Mesendoderm (in vitro differentiated cells): ENCODE results near the gene PLB1.

Experiments used
- DNase-seq: peaks from one replicate; pipeline ENCODE4 v3.0.0; 2013
- H2AK5ac ChIP-seq: 2 replicates; pipeline ENCODE4 v1.6.1; 2013; ENCODE audit warnings: low read length, inconsistent platforms
- H2BK120ac ChIP-seq: 2 replicates; pipeline ENCODE4 v1.6.1; 2013; ENCODE audit warnings: low read depth, mild to moderate bottlenecking, low read length, moderate library complexity, mixed read lengths
- H2BK15ac ChIP-seq: replicated peaks from 2 replicates; pipeline ENCODE4 v1.6.1; 2013; ENCODE audit warnings: low read depth, mild to moderate bottlenecking, moderate library complexity
- H2BK5ac ChIP-seq: 2 replicates; pipeline ENCODE4 v1.6.1; 2013; ENCODE audit warnings: low read length, inconsistent platforms
- H3K18ac ChIP-seq: 2 replicates; pipeline ENCODE4 v1.6.1; 2013; ENCODE audit warnings: mild to moderate bottlenecking, low read length, mixed read lengths
- H3K23ac ChIP-seq: one replicate; pipeline ENCODE4 v1.6.1; 2013; ENCODE audit warnings: low read length
- H3K27ac ChIP-seq: 2 replicates; pipeline ENCODE4 v1.5.1; 2013; ENCODE audit warnings: low read depth, mild to moderate bottlenecking, inconsistent platforms, low read length, moderate library complexity
- H3K27me3 ChIP-seq: 2 replicates; pipeline ENCODE4 v1.6.1; 2013; ENCODE audit warnings: low read length, control low read depth, mild to moderate bottlenecking, inconsistent platforms; ENCODE audit not compliant: insufficient read depth, poor library complexity
- H3K36me3 ChIP-seq: 2 replicates; pipeline ENCODE4 v1.6.1; 2013; ENCODE audit warnings: low read length, inconsistent platforms; ENCODE audit not compliant: control insufficient read depth, insufficient read depth
- H3K4ac ChIP-seq: one replicate; pipeline ENCODE4 v1.6.1; 2013; ENCODE audit warnings: low read depth, mild to moderate bottlenecking, low read length, moderate library complexity
- H3K4me1 ChIP-seq: 2 replicates; pipeline ENCODE4 v1.6.1; 2013; ENCODE audit warnings: low read depth, low read length, inconsistent platforms; ENCODE audit not compliant: control insufficient read depth
- H3K4me2 ChIP-seq: 2 replicates; pipeline ENCODE4 v1.6.1; 2013; ENCODE audit warnings: low read length
- H3K4me3 ChIP-seq: 2 replicates; pipeline ENCODE4 v1.5.1; 2013; ENCODE audit warnings: mild to moderate bottlenecking, low read length
- H3K56ac ChIP-seq: one replicate; pipeline ENCODE4 v1.6.1; 2013; ENCODE audit warnings: low read length
- H3K79me1 ChIP-seq: 2 replicates; pipeline ENCODE4 v1.6.1; 2013; ENCODE audit warnings: low read length, inconsistent platforms
- H3K79me2 ChIP-seq: 2 replicates; pipeline ENCODE4 v1.6.1; 2013; ENCODE audit warnings: mild to moderate bottlenecking, low read length; ENCODE audit not compliant: control insufficient read depth, insufficient read depth
- H3K9ac ChIP-seq: 2 replicates; pipeline ENCODE4 v1.6.1; 2013; ENCODE audit warnings: low read length, inconsistent platforms
- H4K5ac ChIP-seq: one replicate; pipeline ENCODE4 v1.6.1; 2013; ENCODE audit warnings: low read length
- H4K8ac ChIP-seq: one replicate; pipeline ENCODE4 v1.6.1; 2013; ENCODE audit warnings: low read depth, mild to moderate bottlenecking, control low read depth, low read length, moderate library complexity
- WGBS: extraction: QIAGEN DNeasy Blood & Tissue Kit; methylation state at CpG from one replicate; pipeline ENCODE4 v1.1.7; 2013; ENCODE audit warnings: low lambda C conversion rate, missing lambda C conversion rate; ENCODE audit not compliant: insufficient coverage; ENCODE audit errors: extremely low coverage; 5-methylcytosine and 5-hydroxymethylcytosine counted together

PLB1 gene

DNA sequence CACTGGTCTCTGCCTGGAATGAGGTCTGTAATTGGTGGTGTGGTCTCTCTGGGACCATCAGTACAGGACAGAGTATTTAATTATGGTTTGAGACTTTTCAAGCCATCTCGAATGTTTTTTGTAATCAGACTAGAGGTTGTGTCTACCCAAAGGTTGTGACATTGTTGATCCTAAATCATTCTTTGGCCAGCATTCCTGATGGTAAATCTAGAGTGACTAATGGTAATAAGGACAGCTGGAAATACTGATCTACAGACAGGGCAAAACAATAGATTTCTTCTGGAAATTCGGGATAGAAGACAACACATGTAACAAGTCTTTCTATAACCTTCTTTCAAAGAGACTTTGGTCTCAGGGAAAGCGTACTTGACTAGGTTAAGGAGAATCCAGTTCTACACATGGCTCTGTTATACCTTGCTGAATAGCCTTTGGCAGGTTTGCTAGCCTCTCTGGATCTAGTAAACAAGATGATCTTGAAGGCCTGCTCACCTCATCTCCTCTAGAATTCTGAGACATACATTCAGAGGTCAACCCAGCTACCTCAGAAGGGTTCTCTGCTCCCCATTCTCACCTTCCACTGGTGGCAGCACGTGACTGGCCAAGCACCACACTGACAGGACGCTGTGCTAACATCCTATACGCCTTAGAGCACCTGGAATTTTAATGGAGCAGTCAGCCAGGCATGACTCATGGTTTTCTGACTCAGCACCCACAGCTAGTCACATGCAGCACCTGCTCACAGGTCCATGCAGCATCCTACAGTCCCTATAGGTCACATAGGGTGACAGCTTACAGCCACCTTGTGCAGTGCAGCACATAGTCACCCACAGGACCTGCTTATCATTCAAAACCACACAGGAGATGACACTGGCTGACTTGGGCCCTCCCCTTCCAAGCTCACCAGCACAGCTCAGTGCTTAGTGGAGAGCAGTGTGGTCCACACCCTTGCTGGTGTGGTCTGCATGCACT is 12.2 kb downstream of the PLB1 start:
- Histone ChIP-seq H3K79me1 (no peaks in the 10 kb centered on the region), H3K36me3 (no peaks in the 10 kb centered on the region), H4K8ac (no peak overlapping the region), H3K4me3 (no peak overlapping the region), H3K27ac (no peak overlapping the region), H3K79me2 (no peaks in the 10 kb centered on the region), H4K5ac (no peak overlapping the region), H2BK120ac (no peak overlapping the region), H3K27me3 (no peaks in the 10 kb centered on the region), H3K18ac (no peak overlapping the region), H3K9ac (no peak overlapping the region), H3K23ac (no peak overlapping the region), H3K4me2 (no peak overlapping the region), H3K4me1 (no peaks in the 10 kb centered on the region), H3K4ac (no peak overlapping the region), H2BK15ac (no peak overlapping the region), H2AK5ac (no peak overlapping the region), H2BK5ac (no peak overlapping the region), H3K56ac (no peak overlapping the region)
- WGBS = no CpG with 5 or more reads among the region's 6 CpGs
- peak; percentile 63 for DNase-seq

DNA sequence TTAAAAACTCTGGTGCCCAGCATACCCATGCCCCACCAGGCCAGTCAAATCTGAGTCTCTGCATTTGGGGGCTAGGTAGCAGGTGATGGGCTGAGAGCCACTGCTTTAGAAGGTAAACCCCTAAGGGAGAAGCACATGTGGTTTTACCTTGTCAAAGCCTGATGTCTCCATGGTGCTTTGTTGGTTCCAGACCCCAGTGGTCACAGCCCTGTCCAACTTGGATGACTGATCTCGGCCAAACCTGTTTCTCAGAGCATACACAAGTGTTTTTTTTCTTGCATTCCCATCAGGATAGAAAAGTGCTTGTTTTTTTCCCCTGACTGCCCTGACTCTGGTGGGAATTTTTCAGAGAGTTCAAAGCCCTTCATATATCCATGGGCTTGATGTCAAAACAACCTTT is 13.5 kb downstream of the PLB1 start:
- no peak overlapping the region for H3K9ac ChIP-seq
- H3K4ac ChIP-seq = no peak overlapping the region
- no peak overlapping the region for H2BK5ac ChIP-seq
- no peak overlapping the region for H3K27ac ChIP-seq
- no peak overlapping the region for H4K5ac ChIP-seq
- H3K4me1 ChIP-seq = no peaks in the 10 kb centered on the region
- no peaks in the 10 kb centered on the region for H3K79me1 ChIP-seq
- H3K79me2 ChIP-seq = no peaks in the 10 kb centered on the region
- H3K27me3 ChIP-seq = no peaks in the 10 kb centered on the region
- H3K4me2 ChIP-seq = no peak overlapping the region
- H2BK15ac ChIP-seq = no peak overlapping the region
- no peak overlapping the region for H4K8ac ChIP-seq
- no peak for DNase-seq
- H3K56ac ChIP-seq = no peak overlapping the region
- no peak overlapping the region for H3K18ac ChIP-seq
- WGBS = no CpG with 5 or more reads among the region's 1 CpG
- H3K23ac ChIP-seq = no peak overlapping the region
- H3K36me3 ChIP-seq = no peaks in the 10 kb centered on the region
- H2AK5ac ChIP-seq = no peak overlapping the region
- H3K4me3 ChIP-seq = no peak overlapping the region
- no peak overlapping the region for H2BK120ac ChIP-seq

DNA sequence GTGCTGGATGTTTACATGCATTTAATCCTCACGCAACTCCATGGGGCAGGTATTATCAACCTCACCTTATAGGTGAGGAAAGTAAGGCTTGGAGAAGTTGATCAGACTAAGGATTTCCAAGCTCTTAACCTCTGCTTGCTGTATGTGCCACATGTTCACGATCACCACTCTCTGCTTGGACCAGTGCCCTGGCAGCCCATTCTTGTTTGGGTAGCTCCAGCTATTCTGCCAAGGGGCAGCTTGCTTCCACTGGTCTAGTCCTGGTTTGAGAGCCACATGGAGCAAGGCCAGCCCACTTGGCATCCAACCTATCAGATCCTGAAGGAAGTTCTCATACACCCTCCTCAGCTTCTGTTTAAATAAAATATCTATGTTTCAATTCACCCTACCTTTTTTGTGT is 14.3 kb downstream of the PLB1 start:
- WGBS = no CpG with 5 or more reads among the region's 2 CpGs
- DNase-seq = no peak
- no peaks in the 10 kb centered on the region for H3K36me3 ChIP-seq

DNA sequence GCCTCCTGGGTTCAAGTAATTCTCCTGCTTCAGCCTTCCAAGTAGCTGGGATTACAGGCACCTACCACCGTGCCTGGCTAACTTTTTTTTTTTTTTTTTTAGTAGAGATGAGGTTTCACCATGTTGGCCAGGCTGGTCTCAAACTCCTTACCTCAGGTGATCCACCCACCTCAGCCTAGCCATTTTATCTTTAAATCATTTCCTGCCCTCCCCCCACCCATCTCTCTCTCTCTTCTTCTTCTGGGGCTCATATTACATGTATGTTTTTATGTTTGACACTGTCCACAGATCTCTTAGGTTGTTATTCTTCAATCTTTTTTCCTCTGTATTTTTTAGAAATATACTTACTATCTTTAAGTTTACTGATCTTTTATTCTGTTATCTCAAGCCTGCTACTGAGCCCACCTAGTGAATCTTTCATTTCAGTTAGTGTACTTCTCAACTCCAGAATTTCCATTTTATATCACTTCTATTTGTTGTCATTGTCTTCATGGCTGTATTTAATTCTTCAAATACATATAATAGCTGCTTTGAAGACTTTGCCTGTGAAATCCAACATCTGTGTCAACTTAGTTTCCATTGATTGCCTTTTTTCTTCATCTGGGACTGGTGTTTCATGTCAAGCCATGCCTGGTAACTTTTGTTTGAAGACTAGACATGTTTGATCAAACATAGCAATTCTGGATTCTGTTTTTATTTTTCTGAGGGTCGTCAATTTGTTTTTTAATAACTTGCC is 16.2 kb downstream of the PLB1 start:
- Histone ChIP-seq H3K9ac (no peak overlapping the region), H3K23ac (no peak overlapping the region)
- no CpG with 5 or more reads among the region's 2 CpGs for WGBS

More for the DNA sequence above, 14.3 kb downstream of the PLB1 start:
- Histone ChIP-seq H3K56ac (no peak overlapping the region), H3K4me2 (no peak overlapping the region), H2AK5ac (no peak overlapping the region), H3K23ac (no peak overlapping the region), H3K18ac (no peak overlapping the region), H3K9ac (no peak overlapping the region), H3K79me1 (no peaks in the 10 kb centered on the region), H2BK120ac (no peak overlapping the region), H3K4me1 (no peaks in the 10 kb centered on the region), H2BK15ac (no peak overlapping the region), H4K8ac (no peak overlapping the region), H3K79me2 (no peaks in the 10 kb centered on the region), H2BK5ac (no peak overlapping the region), H3K4me3 (no peak overlapping the region), H3K27ac (no peak overlapping the region), H3K4ac (no peak overlapping the region), H3K27me3 (no peaks in the 10 kb centered on the region), H4K5ac (no peak overlapping the region)

DNA sequence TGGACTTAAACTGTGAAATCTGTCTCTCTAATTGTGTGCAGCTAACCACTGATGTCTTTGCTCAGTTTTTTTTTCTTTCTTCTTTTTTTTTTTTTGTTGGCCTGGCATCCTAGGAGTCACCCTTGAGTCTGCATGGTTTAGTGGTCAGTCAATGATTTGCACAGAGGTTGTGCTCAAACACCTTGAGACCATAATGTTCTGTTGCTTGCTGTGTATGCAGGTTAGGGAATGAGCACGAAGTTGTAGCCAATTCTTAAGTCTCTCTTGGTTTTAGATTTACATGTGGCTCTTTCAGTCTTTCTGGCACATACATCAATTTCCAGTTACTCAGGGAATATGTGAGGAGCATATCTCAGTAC is 16.7 kb downstream of the PLB1 start:
- Histone ChIP-seq H3K36me3 (no peaks in the 10 kb centered on the region), H3K79me2 (no peaks in the 10 kb centered on the region), H3K4me3 (no peak overlapping the region), H4K5ac (no peak overlapping the region), H3K4ac (no peak overlapping the region), H3K9ac (no peak overlapping the region), H3K23ac (no peak overlapping the region), H3K27ac (no peak overlapping the region), H2AK5ac (no peak overlapping the region), H4K8ac (no peak overlapping the region), H2BK15ac (no peak overlapping the region), H3K56ac (no peak overlapping the region), H2BK5ac (no peak overlapping the region), H2BK120ac (no peak overlapping the region), H3K4me1 (no peaks in the 10 kb centered on the region), H3K79me1 (no peaks in the 10 kb centered on the region), H3K4me2 (no peak overlapping the region), H3K27me3 (no peaks in the 10 kb centered on the region), H3K18ac (no peak overlapping the region)
- no peak for DNase-seq
- no CpG with 5 or more reads among the region's 1 CpG for WGBS

More for the DNA sequence above, 16.2 kb downstream of the PLB1 start:
- Histone ChIP-seq H2BK5ac (no peak overlapping the region), H2AK5ac (no peak overlapping the region), H3K27ac (no peak overlapping the region), H4K5ac (no peak overlapping the region), H4K8ac (no peak overlapping the region), H3K56ac (no peak overlapping the region), H3K79me2 (no peaks in the 10 kb centered on the region), H3K4me2 (no peak overlapping the region), H2BK120ac (no peak overlapping the region), H3K4ac (no peak overlapping the region), H3K4me3 (no peak overlapping the region), H2BK15ac (no peak overlapping the region), H3K18ac (no peak overlapping the region), H3K4me1 (no peaks in the 10 kb centered on the region), H3K79me1 (no peaks in the 10 kb centered on the region), H3K36me3 (no peaks in the 10 kb centered on the region), H3K27me3 (no peaks in the 10 kb centered on the region)
- no peak for DNase-seq
